ENCODE data around the gene LPP.

Gene LPP

DNA sequence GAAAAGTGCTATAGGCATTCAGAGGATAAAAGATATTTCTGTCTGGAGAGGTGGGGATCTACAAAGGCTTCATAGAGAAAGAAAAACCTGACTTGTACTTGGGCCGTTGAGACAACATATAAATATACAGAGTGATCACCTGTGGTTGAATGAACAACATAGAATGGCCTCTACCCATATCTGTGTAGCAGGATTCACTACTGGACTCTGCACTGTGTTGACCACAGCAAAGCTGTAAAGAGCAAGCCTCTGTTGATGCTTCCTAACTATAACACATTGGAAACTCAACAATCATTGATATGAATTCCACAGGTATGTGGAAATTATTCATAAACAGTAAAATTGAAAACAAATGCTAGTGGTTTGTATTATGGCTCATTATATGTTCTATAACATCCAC, 19.1 kb upstream of the LPP start:
- DNase-seq (ENCODE audit: low read depth in 2 of 2, low spot score in 1 of 2) = no peak

DNA sequence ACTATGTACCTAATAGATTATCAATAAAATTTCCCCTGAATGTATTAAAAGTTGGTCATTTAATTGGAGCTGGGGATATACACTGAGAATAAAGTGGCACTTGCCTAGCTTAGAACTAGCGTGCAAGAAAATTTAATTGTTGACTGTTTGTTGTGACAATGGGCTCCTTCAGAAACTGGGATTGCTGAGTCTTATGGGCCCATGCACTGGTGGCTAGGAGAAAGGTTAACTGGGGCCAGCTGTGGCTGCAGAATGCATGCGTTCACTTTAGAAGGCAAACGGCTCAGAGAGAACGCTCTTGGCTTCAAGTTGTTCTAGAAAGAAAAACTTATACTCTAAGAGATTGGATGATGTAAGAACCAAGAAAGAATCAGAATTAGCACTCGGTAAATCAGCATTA, 18.7 kb upstream of the LPP start:
- DNase-seq (ENCODE audit: low read depth in 2 of 2, low spot score in 1 of 2) = no peak

DNA sequence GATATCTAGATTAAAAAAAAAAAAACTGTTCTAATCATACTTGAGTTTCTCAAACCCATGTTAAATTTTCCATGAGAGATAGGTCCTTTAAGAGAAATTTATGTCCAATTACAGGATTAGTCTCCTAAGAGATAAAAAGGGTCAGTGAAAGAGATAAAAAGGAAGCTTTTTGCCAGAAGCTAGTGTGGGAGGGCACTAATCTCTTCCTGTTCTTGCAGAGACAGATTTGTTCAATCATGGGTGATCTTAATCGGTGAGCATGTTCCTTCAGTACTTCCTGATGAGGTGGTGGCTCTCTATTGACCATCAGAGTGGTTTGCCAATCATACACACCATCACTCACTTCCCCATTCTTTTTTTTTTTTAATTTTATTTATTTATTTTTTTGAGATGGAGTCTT, 16.9 kb upstream of the LPP start:
- DNase-seq (ENCODE audit: low read depth in 2 of 2, low spot score in 1 of 2) = no peak

DNA sequence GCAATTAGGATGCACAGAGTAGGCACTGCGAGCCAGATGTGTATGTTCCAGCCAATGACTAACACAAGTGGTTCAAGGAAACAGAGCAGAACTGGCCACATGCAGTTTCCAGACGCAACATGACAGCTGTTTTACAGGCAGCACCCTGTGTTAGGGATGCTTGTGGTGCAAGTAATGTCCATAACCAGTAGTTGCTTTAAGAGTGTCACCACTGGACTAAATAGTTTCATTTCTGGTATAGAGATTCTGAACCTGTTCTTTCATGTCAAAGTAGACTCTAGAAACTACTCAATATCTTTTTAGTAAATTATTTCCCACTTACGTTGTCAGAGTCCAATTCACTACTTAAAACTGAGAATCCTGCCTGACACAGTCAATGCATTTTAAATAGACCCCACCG, 14.5 kb upstream of the LPP start:
- no peak for DNase-seq (ENCODE audit: low read depth in 2 of 2, low spot score in 1 of 2)

- DNase-seq (ENCODE audit: low read depth in 2 of 2, low spot score in 1 of 2) = no peak
Measured at GRCh38 chr3:188146219-188146618, 7.7 kb upstream of the LPP start.

- DNase-seq (ENCODE audit: low read depth in 2 of 2, low spot score in 1 of 2) = no peak
Measured at GRCh38 chr3:188147782-188148181, 6.2 kb upstream of the LPP start.

DNA sequence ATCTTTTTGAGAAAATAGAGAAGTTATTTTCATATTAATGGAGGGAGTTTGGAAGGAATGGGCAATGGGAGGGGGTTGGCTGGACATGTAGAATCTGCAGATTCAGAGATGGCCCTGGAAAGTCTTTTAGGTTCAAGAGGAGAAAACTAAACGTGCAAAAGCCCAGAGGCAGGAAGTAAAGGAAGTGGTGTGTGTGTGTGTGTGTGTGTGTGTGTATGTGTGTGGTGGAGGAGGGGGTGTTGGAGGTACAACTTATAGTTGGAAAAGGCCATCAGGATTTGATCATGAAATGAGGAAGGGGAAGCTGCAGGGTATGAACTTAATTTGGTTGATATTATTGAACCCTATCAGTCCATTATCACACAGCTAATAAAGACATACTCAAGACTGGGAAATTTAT, 5.6 kb upstream of the LPP start:
- no peak for DNase-seq (ENCODE audit: low read depth in 2 of 2, low spot score in 1 of 2)

DNA sequence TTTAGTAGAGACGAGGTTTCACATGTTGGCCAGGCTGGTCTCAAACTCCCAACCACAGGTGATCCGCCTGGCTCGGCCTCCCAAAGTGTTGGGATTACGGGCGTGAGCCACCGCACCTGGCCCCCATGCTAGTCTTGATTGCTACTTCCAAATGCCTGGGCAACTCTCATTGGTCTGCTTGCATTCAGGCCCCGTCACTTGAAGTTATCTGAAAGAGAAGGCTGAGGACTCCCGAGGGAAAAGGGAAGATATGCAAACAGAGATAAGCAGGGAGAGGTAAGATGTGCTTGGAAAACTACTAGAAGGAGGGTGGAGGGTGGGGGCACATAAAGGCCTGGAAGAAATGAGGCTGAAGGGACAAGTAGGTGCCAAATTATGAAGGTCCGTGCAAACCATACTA, 4.4 kb upstream of the LPP start:
- no peak for DNase-seq (ENCODE audit: low read depth in 2 of 2, low spot score in 1 of 2)

GRCh38 chr3:188150982-188151381, 3.0 kb upstream of the LPP start:
- no peak for DNase-seq (ENCODE audit: low read depth in 2 of 2, low spot score in 1 of 2)

DNA sequence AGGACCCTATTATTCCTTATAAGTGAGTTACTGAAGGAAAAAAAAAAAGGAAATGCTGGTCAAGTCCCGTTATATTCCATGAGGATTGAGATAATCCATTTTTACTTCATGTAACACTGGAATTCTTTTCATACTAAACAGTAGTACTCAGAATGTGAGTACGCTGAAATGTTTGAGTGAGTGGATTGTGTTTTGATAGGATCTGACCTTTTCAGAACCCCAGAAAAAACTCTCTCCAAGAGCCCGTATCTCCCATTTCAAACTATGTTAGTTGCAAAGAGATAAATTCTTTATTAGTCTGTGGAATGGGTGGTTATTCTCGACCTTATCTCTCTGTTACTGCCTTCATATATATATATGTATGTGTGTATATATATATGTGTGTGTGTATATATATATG, 2.5 kb upstream of the LPP start:
- no peak for DNase-seq (ENCODE audit: low read depth in 2 of 2, low spot score in 1 of 2)

DNA sequence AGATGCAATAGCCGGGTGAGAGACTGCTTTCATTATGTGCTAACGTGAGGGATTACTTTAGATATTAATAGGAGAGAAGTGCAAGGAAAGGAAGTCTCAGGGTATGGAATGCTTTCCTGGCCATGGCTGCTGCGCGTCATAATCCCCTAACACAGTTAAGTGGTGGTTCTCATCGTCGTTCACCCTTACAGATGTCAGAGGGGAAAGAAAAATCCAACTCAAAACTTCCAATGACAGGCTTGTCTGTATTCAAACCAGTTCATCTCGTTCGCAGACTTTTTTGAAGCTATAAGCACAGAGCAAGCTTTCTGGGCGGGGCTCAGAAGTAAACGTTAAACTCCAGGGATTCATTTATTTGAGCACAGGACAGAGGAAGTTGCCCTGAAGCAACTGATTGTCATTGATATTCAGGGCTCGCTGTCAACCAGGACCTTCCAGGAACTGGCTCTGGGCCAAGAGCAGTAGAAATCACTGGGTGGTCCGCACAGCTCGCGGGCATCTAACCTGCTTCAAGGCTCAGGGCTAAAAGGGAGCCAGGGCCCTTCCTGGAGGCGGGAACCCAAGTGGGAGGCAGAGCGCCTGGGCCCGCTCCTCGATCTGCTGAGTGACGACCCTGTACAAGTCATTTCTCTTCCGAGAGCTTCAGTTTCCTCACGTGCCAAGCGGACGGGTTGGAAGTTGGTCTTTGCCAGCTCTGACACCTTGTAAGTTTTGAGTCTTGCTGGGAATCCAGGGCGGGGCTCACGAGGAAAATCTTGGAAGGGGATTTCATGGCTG, 1.1 kb upstream of the LPP start:
- no peak for DNase-seq (ENCODE audit: low read depth in 2 of 2, low spot score in 1 of 2)

- no peak for DNase-seq (ENCODE audit: low read depth in 2 of 2, low spot score in 1 of 2)
Measured at GRCh38 chr3:188153437-188154013, 432 bp upstream of the LPP start.

- DNase-seq (ENCODE audit: low read depth in 2 of 2, low spot score in 1 of 2) = no peak
Measured at GRCh38 chr3:188154809-188155574, 1.0 kb downstream of the LPP start.

DNA sequence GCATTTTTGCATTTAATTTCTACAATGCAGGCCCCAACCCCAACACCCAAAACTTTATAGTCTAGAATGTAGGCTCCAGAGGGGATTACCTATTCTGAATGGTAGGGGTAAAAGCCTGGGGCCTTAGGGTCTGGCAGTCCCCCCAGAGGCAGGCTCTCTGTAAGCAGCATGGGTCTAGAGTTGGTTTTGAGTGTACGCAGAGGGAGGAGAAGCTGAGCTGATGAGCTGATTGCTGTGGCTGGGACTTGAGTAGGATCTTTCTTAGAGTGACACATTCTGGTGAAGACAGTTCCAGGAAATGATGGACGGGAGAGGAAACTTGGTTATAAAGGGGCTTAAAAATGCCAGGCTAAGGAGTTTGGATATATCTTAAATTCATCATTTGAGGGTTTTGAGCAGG, 2.1 kb downstream of the LPP start:
- DNase-seq (ENCODE audit: low read depth in 2 of 2, low spot score in 1 of 2) = no peak

DNA sequence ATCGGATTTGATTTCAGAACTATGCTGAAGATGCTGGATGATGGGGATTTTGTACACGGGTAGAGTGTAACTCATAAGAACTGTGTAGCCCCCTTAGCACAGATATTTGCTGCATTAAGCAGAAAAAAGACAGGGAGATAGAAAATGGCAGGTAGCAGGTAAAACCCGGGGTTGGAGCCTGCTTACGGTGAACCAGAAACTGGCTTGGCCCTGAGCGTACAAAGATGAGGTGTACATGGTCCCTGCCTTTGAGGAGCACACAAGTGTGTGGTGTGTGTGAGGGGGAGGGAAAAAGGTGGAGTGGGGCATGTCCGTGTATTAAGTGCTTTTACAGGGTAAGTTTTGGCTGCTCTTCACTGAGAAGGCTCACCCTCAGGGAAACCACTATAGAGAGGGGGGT, 3.5 kb downstream of the LPP start:
- DNase-seq (ENCODE audit: low read depth in 2 of 2, low spot score in 1 of 2) = no peak

DNA sequence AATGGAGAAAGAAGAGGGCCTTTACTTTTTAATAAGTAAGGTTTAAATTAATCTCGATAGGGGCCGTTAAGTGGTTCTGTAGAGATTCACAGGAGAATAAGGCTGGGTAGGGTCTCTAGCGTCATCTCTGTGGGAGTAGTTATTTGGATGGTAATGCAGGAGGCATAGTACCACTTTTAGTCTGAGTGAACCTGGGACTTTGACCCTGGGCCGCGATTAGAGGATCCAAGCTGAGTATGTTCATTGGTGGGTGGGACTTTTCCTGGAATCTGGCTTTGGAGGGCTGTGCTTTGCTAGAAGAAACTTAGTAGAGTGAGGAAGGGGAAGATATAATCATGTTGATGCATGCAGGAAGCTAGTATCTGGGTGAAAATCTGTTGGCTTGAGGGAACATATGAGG, 4.0 kb downstream of the LPP start:
- no peak for DNase-seq (ENCODE audit: low read depth in 2 of 2, low spot score in 1 of 2)

DNA sequence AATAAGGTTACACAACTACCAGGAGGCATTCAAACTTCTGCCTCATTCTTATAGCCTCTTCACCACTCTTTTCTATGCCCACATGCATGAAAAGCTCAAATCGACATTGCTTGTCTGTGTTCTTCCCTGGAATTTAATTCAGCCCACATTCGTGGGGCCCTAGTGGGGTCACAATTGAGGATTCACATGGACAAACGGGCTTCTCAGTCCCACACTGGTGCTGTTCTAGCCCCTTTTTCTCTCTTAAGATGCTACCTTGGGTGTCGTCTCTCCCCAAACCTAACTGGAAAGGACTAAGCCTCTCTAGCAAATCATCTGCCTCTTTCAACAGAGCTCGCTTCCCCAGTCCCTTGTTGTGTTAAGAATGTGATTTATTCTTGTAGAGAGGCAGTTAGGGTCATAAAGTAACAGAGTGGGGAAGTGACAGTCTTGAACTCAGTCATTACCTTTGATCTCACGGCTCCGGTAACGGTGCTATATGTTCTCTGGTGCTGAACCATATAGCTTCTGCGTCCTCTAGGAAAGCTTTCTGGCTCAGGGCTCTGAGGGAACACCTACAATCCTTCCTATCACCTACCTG, 4.9 kb downstream of the LPP start:
- no peak for DNase-seq (ENCODE audit: low read depth in 2 of 2, low spot score in 1 of 2)

- no peak for DNase-seq (ENCODE audit: low read depth in 2 of 2, low spot score in 1 of 2)
Measured at GRCh38 chr3:188160751-188161150, 6.8 kb downstream of the LPP start.

- no peak for DNase-seq (ENCODE audit: low read depth in 2 of 2, low spot score in 1 of 2)
Measured at GRCh38 chr3:188164248-188164687, 10.3 kb downstream of the LPP start.

- DNase-seq (ENCODE audit: low read depth in 2 of 2, low spot score in 1 of 2) = no peak
Measured at GRCh38 chr3:188165596-188165995, 11.6 kb downstream of the LPP start.

DNA sequence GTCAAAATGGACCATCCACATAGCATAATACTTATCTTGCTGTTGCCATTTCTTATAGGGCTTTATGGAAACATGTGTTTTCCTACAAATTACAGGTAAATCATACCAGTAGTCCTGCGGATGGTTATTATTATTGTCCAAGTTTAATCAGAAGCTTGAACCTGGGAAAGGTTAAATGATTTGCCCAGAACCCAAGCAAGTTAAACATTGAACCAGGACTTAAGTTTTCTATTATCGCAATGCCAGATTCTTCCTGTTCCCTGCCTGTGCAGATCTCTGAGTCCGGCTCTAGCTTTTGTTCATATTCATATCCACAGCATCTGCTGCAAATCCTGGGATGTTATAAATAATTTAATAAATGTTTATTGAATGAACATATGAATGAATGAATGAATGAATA, 12.5 kb downstream of the LPP start:
- no peak for DNase-seq (ENCODE audit: low read depth in 2 of 2, low spot score in 1 of 2)

DNA sequence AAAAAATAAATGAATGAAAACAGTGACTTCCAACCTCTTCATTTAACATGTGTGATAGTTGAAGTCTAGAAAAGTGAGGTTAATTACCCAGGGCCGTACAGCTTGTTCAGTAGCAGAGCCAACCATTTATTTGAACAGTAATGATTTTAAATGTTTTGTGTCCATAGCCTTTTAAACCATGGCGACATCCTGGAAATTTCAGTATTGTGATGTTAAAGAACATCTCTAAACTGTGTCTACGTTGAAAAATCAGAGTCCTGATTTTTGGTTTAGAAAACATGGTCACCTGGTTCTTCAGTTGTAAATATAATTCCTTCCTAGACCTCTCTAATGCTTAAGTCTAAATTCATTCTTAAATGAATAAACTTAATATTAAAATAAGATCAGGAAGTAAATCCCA, 14.2 kb downstream of the LPP start:
- no peak for DNase-seq (ENCODE audit: low read depth in 2 of 2, low spot score in 1 of 2)

Data from stimulated activated CD8-positive, alpha-beta memory T cell treated with anti-CD3 and anti-CD28 coated beads, Interleukin-4, amount 100 ng/mL, for 4 hours (primary cell).